GM19328 (cell line): ENCODE results near the gene LAMB4.

Experiments used
- ATAC-seq: cut with Tn5 transposase; IDR thresholded peaks from one replicate; pipeline ENCODE4 v1.9.1; 2021; ENCODE audit warnings: mild to moderate bottlenecking, moderate library complexity; ENCODE audit not compliant: unreplicated experiment

Gene LAMB4

DNA sequence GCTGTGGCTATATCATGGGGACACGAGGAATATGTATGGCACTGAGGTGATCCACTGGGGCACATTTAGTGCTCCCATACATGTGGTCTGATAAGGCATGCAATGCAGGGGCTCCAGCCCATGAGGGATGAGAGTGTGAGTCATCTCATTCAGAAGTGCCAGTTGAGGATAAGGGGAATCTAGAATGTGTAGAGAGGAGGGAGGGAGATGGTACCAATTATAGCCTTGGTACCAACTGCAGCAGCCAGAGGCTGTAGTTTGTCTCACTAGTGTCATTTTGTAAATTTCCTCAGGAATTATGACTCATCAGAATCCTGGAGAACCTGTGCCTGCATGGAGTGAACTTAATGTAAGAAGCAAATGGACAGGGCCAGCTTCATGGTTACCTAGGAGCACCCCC lies 46.2 kb downstream of the LAMB4 start:
- ATAC-seq = no peak

DNA sequence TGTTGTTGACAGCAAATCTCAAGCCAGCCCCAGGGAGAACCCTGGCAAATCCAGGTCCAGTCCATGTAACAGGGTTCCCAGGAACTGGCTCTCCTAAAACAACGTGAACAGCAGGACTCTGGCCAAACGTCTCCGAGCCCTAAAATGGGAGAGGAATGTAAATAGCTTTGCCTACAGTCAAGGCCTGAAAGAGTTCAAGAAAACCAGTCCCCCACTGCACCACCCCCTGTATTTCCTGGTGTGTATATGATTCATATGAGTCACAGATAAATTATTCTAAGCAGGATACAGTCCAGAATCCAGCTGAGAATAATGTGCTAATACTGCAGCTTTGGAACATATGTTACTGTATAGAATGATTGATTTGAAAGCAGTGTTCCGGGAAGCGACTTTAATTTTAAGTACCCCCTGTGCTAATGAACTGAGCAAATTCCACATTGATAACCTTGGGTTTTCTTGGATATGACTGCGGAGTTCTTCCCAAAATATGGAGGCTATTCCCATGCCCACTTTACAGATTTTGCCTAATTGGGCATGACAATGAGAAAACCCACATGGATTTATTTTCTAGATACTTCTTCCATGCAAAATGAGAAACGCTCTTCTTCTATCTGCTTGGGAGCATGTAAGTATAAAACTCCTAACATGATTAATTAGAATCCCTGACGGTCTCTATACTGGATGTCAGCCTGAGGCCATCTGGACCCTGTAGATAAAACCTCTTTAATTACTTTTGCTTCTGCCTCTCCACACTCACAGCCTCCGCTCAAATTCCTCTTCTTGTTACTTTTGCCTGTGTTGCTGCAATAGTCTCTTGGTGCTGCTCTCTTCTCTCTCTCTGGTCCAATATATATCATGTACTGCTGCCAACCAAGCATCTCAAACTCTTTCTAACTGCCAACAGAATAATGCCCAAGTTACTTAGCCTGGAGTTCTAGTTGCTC lies 50.2 kb downstream of the LAMB4 start:
- no peak for ATAC-seq

DNA sequence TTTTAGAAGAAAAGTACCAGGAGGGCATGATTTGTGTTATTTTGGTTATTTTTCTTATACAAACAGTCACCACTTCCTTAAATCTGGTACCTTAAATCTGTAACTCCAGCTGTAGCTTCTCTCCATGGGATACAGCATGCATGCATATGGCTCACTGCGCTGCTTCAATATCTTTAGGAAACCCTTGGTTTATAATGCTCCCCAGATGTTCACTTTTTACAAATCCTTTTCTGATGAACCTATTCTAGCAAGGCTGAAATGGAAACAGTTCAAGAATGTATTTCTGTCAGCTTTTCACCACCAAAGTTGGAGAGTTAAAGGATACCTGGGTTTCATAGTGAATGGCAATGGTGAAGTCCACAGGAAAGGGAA lies 50.9 kb downstream of the LAMB4 start:
- ATAC-seq = no peak

DNA sequence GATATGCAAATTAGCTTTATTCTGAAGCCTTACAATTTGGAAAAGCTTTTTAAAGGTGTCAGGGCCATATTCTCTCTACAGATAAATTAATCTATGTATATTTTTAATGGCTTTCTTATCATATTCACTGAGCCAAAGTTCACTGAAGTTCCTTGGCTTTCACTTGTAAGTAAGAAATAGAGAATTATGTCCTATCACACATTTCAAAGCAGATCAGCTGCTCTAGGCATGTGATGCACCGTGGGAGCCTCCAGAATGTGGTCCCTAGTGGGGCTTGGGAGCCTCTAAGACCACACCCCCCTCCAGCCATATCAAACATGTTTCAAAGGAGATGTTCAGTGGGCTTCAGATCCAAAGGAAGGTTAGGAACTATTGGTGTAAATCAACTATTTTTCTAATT lies 51.5 kb downstream of the LAMB4 start:
- no peak for ATAC-seq

DNA sequence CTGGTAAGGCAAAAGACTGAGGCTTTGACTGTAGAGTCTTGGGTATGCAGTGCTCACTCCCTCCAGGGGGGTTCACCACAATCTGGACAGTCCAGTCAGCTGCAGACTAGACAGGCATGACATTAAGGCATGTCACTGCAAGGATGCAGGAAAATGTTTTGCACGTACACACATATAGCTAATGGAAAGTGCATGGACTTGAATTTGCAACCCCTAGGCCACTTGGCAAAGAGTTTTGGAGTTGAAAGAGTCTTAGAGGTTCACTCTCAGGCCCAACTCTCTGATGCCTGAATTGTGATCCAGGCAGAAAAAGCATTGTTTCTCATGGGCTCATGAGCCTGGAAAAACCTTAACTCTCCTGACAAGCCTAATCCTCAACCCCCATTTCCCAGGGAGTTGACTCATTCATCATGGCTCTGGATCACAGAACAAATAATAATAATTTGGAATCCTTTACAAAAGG lies 51.9 kb downstream of the LAMB4 start:
- no peak for ATAC-seq

DNA sequence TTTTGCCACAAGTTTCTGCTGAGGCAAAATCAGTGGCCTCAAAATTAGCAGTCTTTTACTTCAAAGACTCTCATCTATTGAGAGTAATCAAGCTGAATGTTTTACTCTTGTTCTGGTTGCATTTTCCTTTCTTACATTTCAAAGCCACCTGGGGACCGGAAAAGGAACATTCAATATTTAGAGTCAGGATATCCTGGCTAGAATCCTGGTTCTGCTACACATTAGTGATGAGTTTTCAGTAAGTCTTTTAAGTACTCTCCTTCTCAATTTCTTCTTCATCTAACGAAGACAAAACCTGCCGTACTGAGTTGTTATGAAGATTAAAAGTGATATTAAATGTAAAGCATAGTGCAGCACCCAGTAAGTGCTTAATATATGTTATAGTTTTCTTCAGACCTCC lies 52.5 kb downstream of the LAMB4 start:
- no peak for ATAC-seq

DNA sequence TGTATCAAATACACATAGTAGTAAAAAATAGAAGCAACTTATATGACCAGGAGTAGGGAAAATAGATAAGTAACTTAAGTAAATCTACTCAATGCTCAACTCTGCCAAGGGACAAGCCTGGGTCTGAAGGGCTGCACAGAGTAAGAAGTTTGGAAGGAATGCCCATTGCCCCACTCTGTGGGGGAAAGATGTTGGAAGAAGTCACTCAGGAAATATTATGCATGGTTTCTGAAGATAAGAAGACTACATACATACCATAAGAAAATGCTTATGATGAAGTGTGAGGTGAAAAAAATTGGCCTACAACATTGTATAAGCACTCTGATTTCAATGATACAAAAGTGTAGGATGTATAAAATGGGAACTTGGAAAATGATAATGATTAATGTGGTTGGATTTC lies 54.0 kb downstream of the LAMB4 start:
- ATAC-seq = no peak

DNA sequence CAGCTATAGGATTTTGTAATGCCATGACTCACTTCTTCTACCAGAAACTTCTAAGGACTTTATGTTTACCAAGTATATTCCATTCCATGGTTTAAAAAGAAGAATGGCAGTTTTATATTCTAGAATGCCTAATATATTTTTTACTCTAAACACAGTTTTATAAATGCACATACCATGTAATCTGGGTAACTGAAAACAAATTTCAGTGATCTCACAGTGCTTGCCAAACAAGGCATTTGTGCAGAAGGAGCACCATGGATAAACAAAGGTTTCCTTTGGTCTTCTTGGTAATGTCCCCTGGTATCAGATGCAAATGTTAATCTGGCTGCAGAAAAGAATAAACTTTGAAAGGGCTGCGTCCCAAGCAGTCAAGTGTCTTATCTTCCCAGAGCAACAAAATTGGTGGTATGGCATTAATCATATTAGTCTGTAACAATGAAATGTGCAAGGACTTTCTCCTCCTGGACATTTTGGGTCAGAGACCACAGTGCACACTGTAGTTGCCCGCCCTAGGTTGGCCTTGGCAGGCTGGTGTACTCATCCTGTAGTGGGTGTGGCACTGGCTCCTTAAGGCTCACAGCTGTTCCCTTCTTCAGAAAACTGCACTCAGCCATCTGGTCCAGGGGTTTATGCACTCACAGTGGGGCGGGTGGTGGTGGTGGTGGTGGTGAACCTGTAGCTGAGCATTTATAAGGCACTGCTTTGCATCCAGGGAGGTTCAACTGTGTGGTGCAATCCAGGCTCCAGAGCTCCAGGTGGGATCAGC lies 56.7 kb downstream of the LAMB4 start:
- no peak for ATAC-seq

DNA sequence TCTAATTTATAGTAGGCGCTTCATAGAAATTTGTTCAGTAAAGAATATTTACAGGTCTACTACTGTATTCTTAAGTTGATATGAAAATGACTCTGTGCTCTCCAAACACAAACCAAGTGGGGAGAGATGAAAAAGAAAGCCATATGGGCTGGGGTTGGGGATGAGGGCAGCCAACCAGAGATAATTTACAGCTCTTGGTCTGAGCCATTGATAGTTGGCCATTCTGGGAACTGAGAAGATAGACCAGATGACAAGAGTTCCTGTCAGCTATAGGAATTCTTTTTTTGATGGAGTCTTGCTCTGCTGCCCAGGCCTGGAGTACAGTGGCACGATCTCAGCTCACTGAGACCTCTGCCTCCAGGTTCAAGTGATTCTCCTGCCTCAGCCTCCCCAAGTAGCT lies 57.4 kb downstream of the LAMB4 start:
- ATAC-seq = no peak

DNA sequence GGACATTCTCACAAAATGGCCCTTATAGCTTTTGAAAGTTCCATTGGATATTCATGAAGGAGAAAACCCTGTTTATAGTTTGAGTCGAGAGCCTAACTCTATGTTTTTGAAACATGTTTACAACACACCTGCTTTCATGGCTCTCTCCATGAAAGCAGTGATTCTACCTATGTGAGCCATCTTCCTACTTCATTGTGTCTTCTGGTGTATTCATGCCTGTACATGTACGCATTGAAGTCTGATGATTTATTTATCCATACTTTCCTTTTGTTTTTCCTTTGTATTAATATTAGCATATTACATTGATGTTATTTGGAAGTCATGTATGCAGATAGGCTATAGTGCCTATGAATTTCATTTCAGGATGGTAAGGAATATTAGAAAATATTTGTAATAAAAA lies 58.0 kb downstream of the LAMB4 start:
- no peak for ATAC-seq

DNA sequence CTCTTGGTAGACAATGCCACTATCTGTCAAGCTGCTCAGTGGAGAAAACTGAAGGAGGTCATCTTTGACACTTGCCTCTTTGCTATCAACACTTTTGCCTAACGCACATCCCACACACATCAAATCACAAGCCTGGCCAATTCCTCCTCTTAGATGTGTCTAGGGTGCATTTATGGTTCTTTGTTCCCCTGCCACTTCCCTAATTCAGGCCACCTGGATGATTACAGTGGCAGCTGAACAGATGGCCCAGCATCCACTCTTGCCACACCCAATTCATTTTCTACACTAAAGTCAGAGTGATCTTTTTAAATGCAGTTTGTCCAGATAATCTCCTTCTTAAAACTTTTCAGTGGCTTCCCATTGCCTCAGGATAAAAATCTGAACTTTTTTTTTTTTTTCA lies 58.6 kb downstream of the LAMB4 start:
- no peak for ATAC-seq

DNA sequence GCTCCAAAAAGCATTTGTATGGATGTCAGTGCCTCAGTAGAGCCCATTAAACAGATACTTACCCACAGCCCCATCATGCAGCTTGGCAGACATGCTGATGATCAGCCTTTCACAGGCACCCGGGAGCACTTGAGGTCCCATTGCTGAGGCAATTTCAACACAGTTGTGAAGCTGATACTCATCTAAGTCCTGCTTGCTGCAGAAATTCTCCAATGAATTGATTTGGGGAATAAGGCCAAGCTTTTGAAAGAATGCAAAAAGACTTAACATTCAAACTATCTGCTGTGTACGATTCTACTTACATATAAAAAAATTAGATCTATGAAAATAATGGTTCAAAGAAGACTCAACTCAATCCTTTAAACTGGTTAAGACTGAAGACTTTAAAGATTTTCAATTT lies 60.5 kb downstream of the LAMB4 start:
- ATAC-seq = no peak

DNA sequence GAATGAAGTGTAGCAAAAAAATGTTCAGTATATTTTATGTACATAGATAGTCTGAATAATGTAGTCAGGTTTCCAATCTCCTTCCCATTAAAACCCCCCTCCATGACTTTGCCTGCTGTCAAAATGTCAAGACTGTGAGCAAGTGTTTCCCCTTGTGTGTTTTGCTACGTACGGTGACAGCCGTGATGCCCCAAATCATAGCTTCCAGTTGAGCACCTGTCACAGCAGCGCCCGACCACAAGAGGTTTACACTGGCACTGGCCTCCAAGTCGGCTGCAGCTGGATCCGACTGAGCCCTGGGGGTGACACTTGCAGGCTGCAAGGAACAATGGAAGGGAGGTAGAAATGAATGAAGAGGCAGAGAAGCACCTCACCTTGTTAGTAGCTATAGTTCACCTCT lies 62.3 kb downstream of the LAMB4 start:
- no peak for ATAC-seq

DNA sequence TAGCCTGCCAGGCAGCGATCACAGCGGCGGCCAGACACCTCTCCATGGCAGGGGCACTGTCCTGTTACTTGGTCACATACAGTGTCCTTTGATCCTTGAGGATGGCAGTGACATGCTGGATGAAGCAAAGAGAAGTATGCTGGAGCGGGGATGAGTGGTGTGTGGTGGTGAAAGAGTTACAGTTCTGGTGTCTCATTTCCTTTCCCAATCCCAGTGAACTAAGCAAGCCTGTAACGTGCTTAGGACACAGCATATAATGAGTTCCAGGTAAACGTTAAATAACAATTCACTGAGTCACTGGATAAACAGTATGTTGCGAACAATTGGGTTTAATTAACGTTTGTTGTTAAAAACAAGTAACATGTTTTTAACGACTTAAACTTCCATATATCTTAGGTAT lies 63.7 kb downstream of the LAMB4 start:
- no peak for ATAC-seq

DNA sequence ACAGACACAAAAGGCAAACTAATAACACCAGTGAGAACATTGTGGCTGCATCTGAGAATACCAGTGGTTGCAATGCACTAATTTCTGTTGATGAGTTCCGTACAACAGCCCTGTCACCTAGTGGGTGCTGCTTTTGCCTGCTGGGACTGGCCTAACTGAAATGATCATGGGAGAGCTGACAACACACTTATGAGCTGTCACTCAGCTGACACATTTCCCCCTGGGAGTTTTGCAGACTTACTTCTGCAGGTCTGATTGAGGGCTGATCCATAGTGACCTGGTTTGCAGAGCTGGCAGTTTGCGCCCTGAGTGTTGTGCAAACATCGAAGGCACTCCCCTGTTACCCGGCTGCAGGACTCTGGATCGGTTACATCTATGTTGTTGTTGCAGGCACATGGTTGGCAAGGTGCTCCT lies 66.6 kb downstream of the LAMB4 start:
- ATAC-seq = no peak

DNA sequence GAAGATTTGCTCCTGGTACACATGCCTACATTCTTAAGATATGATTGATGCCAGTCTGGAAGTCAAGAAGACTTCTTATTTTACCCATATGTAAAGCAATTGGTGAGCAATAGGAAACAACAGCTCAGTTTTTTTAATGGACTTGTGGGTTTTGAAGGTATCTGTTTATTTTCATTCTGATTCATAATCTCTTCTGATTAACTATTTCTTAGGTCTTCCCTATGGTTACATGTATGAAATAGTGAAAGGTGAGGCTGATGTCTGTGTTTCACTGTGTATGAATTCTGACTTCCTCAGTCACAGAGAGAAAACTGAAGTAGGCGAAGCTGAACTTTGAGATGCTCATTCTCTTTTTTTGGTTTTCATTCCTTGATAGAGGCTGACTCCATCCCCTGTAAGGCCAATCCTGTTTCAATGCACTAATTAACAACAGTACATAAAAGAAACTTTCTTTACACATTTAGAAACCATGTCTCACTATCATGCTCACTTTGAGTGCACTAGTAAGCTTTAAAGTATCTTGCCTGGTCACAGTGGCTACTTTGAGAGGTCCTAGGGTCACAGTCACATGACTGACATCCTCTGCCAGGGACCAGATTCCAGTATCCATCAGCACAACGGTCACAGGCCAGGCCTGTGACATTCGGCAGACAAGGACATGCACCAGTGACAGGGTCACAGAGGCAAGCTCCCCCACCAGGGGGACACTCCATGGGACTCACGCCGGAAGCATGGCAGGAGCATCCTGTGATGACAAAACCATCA lies 67.7 kb downstream of the LAMB4 start:
- ATAC-seq = no peak

DNA sequence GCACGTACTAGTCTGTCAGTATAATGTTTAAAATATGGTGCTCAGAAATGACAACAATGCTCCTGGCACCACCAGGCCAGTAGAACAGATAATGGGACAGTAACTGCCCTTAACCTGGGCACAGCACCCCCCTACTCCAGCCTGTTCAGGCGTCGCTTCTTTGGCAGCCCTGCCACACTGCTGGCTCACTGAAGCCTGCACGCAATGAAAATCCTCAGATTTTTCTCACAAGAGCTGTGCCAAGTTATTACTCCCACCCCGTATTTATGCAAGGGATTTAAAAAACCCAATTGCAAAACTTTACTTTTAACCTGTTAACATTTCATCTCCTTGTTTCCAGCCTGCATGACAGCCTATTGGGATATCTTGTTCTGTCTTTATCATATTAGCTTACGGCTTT lies 70.6 kb downstream of the LAMB4 start:
- no peak for ATAC-seq

DNA sequence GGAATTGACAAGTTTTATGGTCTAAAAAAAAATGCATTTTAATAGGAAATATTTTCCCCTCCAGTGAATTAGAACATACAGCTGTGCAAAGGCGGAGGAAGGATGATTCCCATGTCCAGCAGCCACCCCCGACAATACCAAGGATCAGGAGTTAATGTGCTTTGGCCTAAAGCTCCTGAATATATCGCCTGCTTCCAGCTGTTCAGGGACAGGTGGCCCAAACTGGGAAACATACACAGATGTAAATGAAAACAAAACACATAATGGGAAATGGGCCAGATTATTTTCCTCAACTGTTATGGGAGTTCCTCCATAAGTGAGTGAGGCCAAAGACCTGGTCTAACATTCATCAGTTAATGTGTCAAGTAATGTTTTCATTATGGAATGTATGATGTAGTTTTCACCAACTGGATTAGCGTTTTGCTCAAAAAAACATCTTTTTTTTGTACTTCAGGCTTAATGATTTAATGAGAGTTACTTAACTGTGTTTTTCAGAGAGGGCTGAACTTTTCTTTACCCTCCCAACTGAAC lies 72.1 kb downstream of the LAMB4 start:
- no peak for ATAC-seq

DNA sequence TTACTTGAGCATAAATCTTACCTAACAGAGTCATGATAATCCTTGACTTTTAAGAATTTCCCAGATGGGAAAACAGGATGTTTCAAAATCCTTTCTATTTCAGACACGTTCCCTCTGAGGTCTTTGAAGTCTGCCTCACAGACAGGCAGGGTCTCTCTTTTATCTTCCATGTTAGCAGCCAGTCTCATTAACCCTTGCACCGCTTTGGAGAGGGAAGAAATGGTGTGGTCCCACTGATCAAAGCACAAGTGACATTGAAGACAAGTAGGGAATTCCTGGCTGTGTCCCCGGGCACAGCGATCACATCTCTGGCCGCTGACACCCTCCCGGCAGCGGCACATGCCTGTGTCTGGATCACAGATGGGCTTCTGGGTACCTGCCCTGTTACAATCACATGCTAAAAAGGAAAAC lies 74.5 kb downstream of the LAMB4 start:
- no peak for ATAC-seq

DNA sequence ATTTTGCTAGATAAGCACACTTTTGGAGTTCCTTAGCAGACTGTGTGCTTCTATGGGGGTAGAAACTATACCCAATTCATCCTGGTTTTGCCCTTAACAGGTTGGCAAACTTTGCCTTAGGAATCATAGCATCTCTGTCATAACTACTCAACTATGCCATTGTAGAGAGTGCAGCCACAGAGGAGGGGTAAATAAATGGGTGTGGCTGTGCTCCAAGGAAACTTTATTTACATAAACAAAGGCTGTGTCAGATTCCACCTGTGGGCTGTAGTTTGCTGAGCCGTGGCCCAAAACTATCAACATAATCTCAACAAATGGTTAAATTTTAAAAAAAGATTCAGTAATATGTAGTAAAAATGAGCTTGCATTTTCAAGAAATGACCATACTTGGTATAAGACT lies 75.6 kb downstream of the LAMB4 start:
- no peak for ATAC-seq

DNA sequence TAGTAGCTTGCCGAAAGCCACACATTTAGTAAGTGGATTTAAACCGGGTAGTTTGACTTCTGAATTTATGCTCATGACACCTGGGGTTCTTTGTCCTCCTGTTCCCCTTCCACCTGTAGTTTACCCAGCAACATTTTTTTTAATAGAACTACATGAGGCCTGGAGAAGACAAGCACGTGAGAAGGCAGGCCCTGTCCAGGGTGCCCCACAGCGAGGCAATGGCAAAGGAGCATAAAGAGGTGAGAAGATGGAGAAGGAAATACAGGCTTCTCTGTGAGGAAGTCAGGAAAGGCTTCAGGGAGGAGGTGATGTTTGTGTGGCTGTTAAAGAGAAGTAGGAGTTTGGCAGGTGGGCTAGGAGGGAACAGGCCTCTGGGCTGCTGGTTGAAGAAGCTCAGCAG lies 76.9 kb downstream of the LAMB4 start:
- no peak for ATAC-seq
